K562 (cell line): ENCODE data around the gene ADGRA3. TPM values are rescaled to one million over a fixed set of nuclear protein-coding genes. Genes with fewer than 3 reads are reported as not detected.

Experiments used
- ATF3 ChIP-seq, 2 experiments: fragments of 450-650 bp in 1 of 2; sonication (generic) in 1 of 2; formaldehyde crosslinking in 1 of 2; IDR thresholded peaks in 1 of 2; conservative IDR thresholded peaks in 1 of 2; 2 replicates each; pipeline versions ENCODE4 v1.6.1 to v1.8.1; 2016 to 2023; ENCODE audit warnings: mild to moderate bottlenecking in 2 of 2, moderate library complexity in 2 of 2, inconsistent platforms in 1 of 2, missing genetic modification reagents in 1 of 2
- CSDE1 ChIP-seq, 2 experiments: fragments of 450-650 bp; IDR thresholded peaks; 2 replicates each; pipeline ENCODE4 v1.6.1; 2016; ENCODE audit warnings: mild to moderate bottlenecking in 1 of 2
- E4F1 ChIP-seq: fragments of 250-450 bp; sonication (Bioruptor Pico); IDR thresholded peaks from 2 replicates; pipeline ENCODE4 v1.5.0; 2021; ENCODE audit warnings: mild to moderate bottlenecking, borderline replicate concordance
- HES1 ChIP-seq: fragments of 450-650 bp; IDR thresholded peaks from 2 replicates; pipeline ENCODE4 v1.6.1; 2016; ENCODE audit warnings: low read depth, mild to moderate bottlenecking, moderate library complexity
- KAT7 ChIP-seq: sonication (generic); formaldehyde crosslinking; IDR thresholded peaks from 2 replicates; pipeline ENCODE4 v1.8.0; 2022; ENCODE audit warnings: missing genetic modification reagents, mild to moderate bottlenecking, borderline replicate concordance
- TFE3 ChIP-seq: fragments of 450-650 bp; formaldehyde crosslinking; IDR thresholded peaks from 2 replicates; pipeline ENCODE4 v1.4.0; 2020; ENCODE audit warnings: mild to moderate bottlenecking, mixed read lengths
- ZBTB11 ChIP-seq, 3 experiments: fragments of 200-800 bp in 1 of 3; fragments of 250-450 bp in 1 of 3; fragments of 450-650 bp in 1 of 3; sonication (Bioruptor Pico) in 1 of 3; sonication (Bioruptor generic) in 1 of 3; formaldehyde crosslinking in 1 of 3; IDR thresholded peaks; 2 replicates each; pipeline versions ENCODE4 v1.6.1 to v1.8.0; 2016 to 2022; ENCODE audit warnings: mild to moderate bottlenecking in 2 of 3, missing genetic modification characterization in 2 of 3, missing compliant biosample characterization in 1 of 3, moderate library complexity in 1 of 3
- ZNF212 ChIP-seq: fragments of 450-650 bp; formaldehyde crosslinking; IDR thresholded peaks from 2 replicates; pipeline ENCODE4 v1.4.0; 2020; ENCODE audit warnings: mild to moderate bottlenecking
- polyA plus RNA-seq, 8 experiments: library from polyadenylated mRNA; depleted of rRNA in 4 of 8; stranded (reverse) in 5 of 8; unstranded in 3 of 8; fragments of >200 nt; fragmentation: Nextera tagmentation in 2 of 8; fragmentation: Illumina TruSeq in 1 of 8; extraction: Ambion mirVana in 2 of 8; extraction: Trizol in 1 of 8; gene quantifications; 2 replicates each; pipeline versions ENCODE4 v1.2.1 to v1.2.3, GENCODE V29; 2011 to 2014; ENCODE audit warnings: inconsistent platforms in 1 of 8, missing spikeins in 1 of 8
- total RNA-seq, 7 experiments: library from RNA; depleted of rRNA in 6 of 7; stranded (reverse); fragments of >200 nt in 6 of 7; fragmentation: Illumina TruSeq in 2 of 7; extraction: Trizol in 2 of 7; gene quantifications; 2 replicates each; pipeline versions ENCODE4 v1.2.1 to v1.2.3, GENCODE V29; 2011 to 2021; ENCODE audit warnings: low replicate concordance in 1 of 7

The ADGRA3 gene
- total and polyA plus RNA-seq, 9 of the 15 experiments (the other 6 are each of a cell fraction or from before 2014, with no cell fraction given), result 0.06 to 2.3 (median 0.27) TPM; not detected in 3

- TF ChIP-seq ZNF212 (CRISPR knock-in tag) (no peak), ATF3 (IDR thresholded peaks at IDR 0.05) (no peak), ATF3 (CRISPR knock-in tag; conservative IDR thresholded peaks at IDR 0.05) (no peak), ZBTB11 (CRISPR knock-in tag; IDR thresholded peaks at IDR 0.05) (no peak), HES1 (no peak), E4F1 (CRISPR knock-in tag) (no peak), KAT7 (CRISPR knock-in tag) (no peak), CSDE1 (IDR thresholded peaks at IDR 0.05) (no peak), TFE3 (CRISPR knock-in tag) (no peak)
These were observed 88.2 kb downstream of the ADGRA3 start (continued) for GRCh38 chr4:22427675-22428074.
